GM12873 (cell line): ENCODE measurements around the gene DNAJC15.

Source experiments
- CTCF ChIP-seq: IDR thresholded peaks from 2 replicates; pipeline ENCODE4 v1.5.1; 2012; ENCODE audit warnings: low read depth, mild to moderate bottlenecking, moderate library complexity, low read length, control low read depth; ENCODE audit not compliant: insufficient read depth; ENCODE audit errors: missing control alignments

Gene DNAJC15

GRCh38 chr13:43141685-43142084 lies 118.3 kb downstream of the DNAJC15 start:
- TF ChIP-seq CTCF, result no peak

- TF ChIP-seq CTCF, result no peak
Measured at GRCh38 chr13:43143591-43143990, 120.2 kb downstream of the DNAJC15 start.

- no peak for TF ChIP-seq CTCF
Measured at GRCh38 chr13:43145534-43146196, 122.3 kb downstream of the DNAJC15 start.

GRCh38 chr13:43146400-43146799 lies 123.0 kb downstream of the DNAJC15 start:
- TF ChIP-seq CTCF, result no peak

- no peak for TF ChIP-seq CTCF
Measured at GRCh38 chr13:43150369-43151207, 127.2 kb downstream of the DNAJC15 start.

GRCh38 chr13:43153436-43154090 lies 130.2 kb downstream of the DNAJC15 start:
- TF ChIP-seq CTCF, result no peak

GRCh38 chr13:43154156-43154651 lies 130.8 kb downstream of the DNAJC15 start:
- no peak for TF ChIP-seq CTCF
